ENCODE results near the gene L1CAM. TPM values are rescaled to one million over a fixed set of nuclear protein-coding genes. Genes with fewer than 3 reads are reported as not detected.
"Not testable (repeated sequence)": the region's sequence is repeated elsewhere in the genome, so short reads cannot be mapped to it uniquely, and the experiment has no call there.

L1CAM gene
- polyA plus RNA-seq, 1 of the 3 experiments (the other 2 are of a cell fraction) = 1.9 TPM

GRCh38 chrX:153818571-153819383, 67.2 kb downstream of the L1CAM start:
- Histone ChIP-seq H4K20me1 (ENCODE audit: insufficient read depth) (no peaks in the 10 kb centered on the region), H3K4me1 (ENCODE audit: control insufficient read depth in 1 of 2, insufficient read depth in 2 of 2, low read depth in 1 of 2, low read length in 1 of 2) (peaks cover 0 to 34% of the 10 kb centered on the region in 2 experiments; a peak in 1 of 4 replicates), H3F3A (replicated peaks; ENCODE audit: insufficient read depth) (no peaks in the 10 kb centered on the region), H3K27me3 (ENCODE audit: insufficient read depth) (peaks cover 22% of the 10 kb centered on the region), H3K27ac (ENCODE audit: low read depth in 2 of 2, low read length in 1 of 2) (peak overlapping the region in 1 of 2 experiments; percentile 81; a peak in 2 of 4 replicates), H3K36me3 (replicated peaks in 1 of 2; ENCODE audit: control insufficient read depth in 1 of 2, insufficient read depth in 2 of 2, low read length in 1 of 2) (no peaks in the 10 kb centered on the region), H3K9ac (peak overlapping the region; percentile 39; the same call in 1 of the 2 replicates), H3K9me3 (no peaks in the 10 kb centered on the region), H3K79me2 (ENCODE audit: insufficient read depth) (no peaks in the 10 kb centered on the region), H3K9me2 (no peaks in the 10 kb centered on the region), H2AFZ (ENCODE audit: low read depth) (peak overlapping the region; percentile 59; the same call in 1 of the 2 replicates), H3K4me2 (peak overlapping the region; percentile 72), H3K4me3 (ENCODE audit: low read depth in 2 of 2, low read length in 1 of 2) (peak overlapping the region; percentile 32 to 37)
- TF ChIP-seq ZBTB33 (IDR thresholded peaks at IDR 0.05; ENCODE audit: borderline replicate concordance, low read depth) (no peak), CTCF (IDR thresholded peaks at IDR 0.05) (no peak), RCOR1 (IDR thresholded peaks at IDR 0.05; ENCODE audit: low read length) (no peak), FOSL2 (IDR thresholded peaks at IDR 0.05; ENCODE audit: borderline replicate concordance, low read depth) (no peak), POLR2AphosphoS5 (IDR thresholded peaks at IDR 0.05; ENCODE audit: low read depth, low read length) (no peak), USF2 (IDR thresholded peaks at IDR 0.05; ENCODE audit: borderline replicate concordance, low read depth, low read length) (no peak), TAF1 (IDR thresholded peaks at IDR 0.05; ENCODE audit: borderline replicate concordance, low read depth, low read length) (no peak), FOXJ3 (CRISPR knock-in tag; IDR thresholded peaks at IDR 0.05) (no peak), MAX (IDR thresholded peaks at IDR 0.05; ENCODE audit: low read depth) (no peak), MXI1 (IDR thresholded peaks at IDR 0.05; ENCODE audit: low read depth, low read length) (no peak), FOXM1 (IDR thresholded peaks at IDR 0.05; ENCODE audit: low read depth) (no peak), ELF1 (IDR thresholded peaks at IDR 0.05) (no peak), MEF2A (IDR thresholded peaks at IDR 0.05; ENCODE audit: borderline replicate concordance, low read depth) (no peak), TCF12 (IDR thresholded peaks at IDR 0.05) (no peak), NFIC (IDR thresholded peaks at IDR 0.05; ENCODE audit: borderline replicate concordance) (no peak), USF1 (IDR thresholded peaks at IDR 0.05; ENCODE audit: borderline replicate concordance, low read depth) (no peak)
- 22% methylated on average over 20 of the region's 67 CpGs for WGBS (ENCODE audit: low lambda C conversion rate)
- ChIA-PET CTCF (interaction anchor here (0.9 to 1.8 kb wide), 5 partner anchors 14 to 130 kb away, joined by 3 to 5 read pairs (median 3); no protein-coding TSS in a partner anchor), POLR2A (interaction anchor here (0.7 to 2.7 kb wide), 6 partner anchors 9 to 103 kb away, joined by 3 to 9 read pairs (median 4); partner anchors contain the start of genes IDH3G and SSR4)
- DNase-seq = peak; percentile 90

- H4K20me1 ChIP-seq (ENCODE audit: insufficient read depth); H3K79me2 ChIP-seq (ENCODE audit: insufficient read depth); DNase-seq; H3K9ac ChIP-seq; H3K4me2 ChIP-seq; H3F3A ChIP-seq (replicated peaks; ENCODE audit: insufficient read depth); H3K36me3 ChIP-seq (replicated peaks in 1 of 2; ENCODE audit: control insufficient read depth in 1 of 2, insufficient read depth in 2 of 2, low read length in 1 of 2); H3K9me3 ChIP-seq; H3K27ac ChIP-seq (ENCODE audit: low read depth in 2 of 2, low read length in 1 of 2); H2AFZ ChIP-seq (ENCODE audit: low read depth); H3K4me3 ChIP-seq (ENCODE audit: low read depth in 2 of 2, low read length in 1 of 2); H3K9me2 ChIP-seq: not testable (repeated sequence)
- ChIA-PET CTCF (interaction anchor here (1.2 to 1.8 kb wide), 2 partner anchors 14 to 55 kb away, joined by 3 to 5 read pairs; no protein-coding TSS in a partner anchor), POLR2A (interaction anchor here (0.7 to 2.7 kb wide), 3 partner anchors 8 to 104 kb away, joined by 3 to 9 read pairs (median 6); partner anchors contain the start of genes IDH3G and SSR4)
- peaks cover 0 to 34% of the 10 kb centered on the region in 2 experiments; a peak in 1 of 4 replicates for H3K4me1 ChIP-seq (ENCODE audit: control insufficient read depth in 1 of 2, insufficient read depth in 2 of 2, low read depth in 1 of 2, low read length in 1 of 2)
- H3K27me3 ChIP-seq (ENCODE audit: insufficient read depth) = peaks cover 23% of the 10 kb centered on the region
- WGBS (ENCODE audit: low lambda C conversion rate) = 69% methylated on average over 9 of the region's 9 CpGs
Observed at GRCh38 chrX:153818064-153818463, 67.9 kb downstream of the L1CAM start.

All from SK-N-SH (cell line).